Right hindlimb (tissue), 1 donor: ENCODE data around the gene CGB1.
A peak's percentile ranks its signal among the peaks of the same experiment; 100 is the strongest.

Experiments used
- DNase-seq: peaks from one replicate; pipeline ENCODE4 v3.0.0-alpha.2; 2018

CGB1 gene

DNA sequence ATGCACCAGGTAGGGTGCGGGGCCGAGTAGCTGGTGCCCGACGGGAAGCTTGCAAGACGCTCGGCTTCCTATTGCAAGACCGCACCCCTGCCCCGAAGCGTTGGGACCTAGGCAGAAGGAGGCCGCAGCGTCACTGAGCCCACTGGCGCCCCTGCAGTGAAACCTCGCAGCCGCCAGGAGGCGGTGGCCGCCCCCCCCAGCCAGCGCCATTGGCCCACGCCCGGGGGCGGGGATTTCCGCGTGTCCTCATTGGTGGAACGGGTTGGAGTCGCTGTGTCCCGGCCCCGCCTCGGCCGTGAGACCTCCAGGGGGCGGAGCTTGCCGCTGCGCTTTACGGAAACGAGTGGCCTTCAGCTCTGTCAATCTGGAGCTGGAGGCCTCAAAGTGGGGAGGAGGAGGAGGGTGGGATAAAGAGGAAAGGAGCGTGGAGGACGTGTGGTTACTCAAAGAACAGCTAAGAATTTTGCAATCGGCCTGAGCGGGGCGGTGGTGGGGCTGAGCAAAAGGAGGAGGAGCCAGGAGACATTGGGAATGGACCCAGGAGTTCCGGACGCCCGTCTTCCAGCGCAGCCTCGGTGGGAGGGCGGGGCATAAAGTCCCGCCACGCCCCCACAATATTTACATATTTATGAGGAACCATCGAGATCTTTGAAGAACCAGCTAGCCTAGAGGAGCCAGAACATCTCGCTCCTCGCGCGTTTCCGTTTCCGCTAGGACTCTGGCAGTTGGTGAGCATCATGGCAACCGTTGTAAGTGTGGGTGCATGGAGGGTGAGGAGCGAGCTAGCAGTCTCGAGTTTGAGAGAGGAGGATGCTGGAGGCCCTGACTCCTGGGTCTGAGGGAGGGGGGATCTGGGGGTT lies 43.3 kb downstream of the CGB1 start, which contains the start of the genes GYS1 and RUVBL2:
TSS of gene GYS1 (minus strand) at position 135 of the 860 bp plus-strand sequence. CDS start 197 bp downstream, outside the sequence.
TSS of gene RUVBL2 (plus strand) at position 713 of the 860 bp plus-strand sequence. CDS start at position 738, 25 bp downstream.
- peak; percentile 100 for DNase-seq

DNA sequence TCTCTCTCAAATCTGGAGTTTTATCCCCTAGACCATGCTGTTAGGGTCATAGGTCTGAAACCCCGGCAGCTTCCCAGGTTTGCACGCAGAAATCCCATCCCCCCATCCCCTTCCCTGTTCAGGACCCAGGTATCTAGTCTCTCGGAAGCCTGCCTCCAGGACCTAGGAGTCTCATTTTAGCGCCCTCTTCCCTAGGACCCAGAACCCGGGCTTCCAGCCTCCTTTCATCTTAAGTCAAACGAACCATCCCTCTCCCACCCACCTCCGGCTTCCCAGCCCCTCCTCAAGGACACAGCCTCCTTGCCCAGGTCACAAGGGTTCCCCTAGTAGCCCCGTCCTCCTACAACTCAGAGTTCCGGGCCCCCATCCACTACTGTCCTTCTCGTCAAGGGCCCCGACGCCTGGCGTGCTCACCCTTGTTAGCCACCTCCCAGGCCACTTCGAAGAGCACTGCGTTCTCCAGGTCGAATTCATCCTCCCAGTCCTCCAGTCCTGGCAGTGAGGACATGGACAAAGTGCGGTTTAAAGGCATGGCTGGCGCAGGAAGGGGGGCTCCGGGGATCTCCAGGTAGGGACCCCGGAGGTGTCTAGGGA lies 44.0 kb downstream of the CGB1 start:
- DNase-seq, result no peak

DNA sequence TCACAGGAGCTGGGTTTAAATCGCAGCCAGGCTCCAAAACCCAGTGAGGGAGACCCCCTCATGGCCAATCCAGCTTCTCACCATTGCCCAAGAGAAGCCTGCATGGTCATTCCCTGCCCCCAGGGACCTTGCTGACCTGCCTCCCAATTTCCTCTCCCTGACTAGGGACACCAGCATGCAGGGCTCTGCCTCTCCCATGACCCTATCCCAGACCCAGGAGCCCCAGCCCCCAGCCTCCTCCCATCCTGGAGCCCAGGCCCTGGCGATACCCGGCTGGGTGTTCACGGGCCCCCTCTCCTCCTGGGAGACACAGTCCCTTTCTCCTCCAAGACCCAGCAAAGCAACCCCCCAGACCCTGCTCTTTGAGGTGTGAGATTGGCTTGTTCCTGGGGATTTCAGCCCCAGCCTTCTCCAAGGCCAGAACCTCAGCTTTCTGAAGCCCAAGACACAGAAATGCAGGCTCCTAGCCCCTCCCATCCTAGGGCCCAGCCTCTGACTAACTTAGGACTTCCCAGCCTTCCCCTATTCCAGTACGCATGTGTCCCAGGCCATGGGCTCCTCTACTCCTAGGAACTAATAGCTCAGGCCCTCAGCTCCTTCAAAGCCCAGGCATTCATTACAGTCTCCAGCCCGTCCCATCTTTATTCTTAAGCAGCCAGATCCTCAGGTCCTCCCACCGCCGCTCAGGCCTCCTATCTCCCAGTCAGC lies 44.7 kb downstream of the CGB1 start:
- peak; percentile 77 for DNase-seq

DNA sequence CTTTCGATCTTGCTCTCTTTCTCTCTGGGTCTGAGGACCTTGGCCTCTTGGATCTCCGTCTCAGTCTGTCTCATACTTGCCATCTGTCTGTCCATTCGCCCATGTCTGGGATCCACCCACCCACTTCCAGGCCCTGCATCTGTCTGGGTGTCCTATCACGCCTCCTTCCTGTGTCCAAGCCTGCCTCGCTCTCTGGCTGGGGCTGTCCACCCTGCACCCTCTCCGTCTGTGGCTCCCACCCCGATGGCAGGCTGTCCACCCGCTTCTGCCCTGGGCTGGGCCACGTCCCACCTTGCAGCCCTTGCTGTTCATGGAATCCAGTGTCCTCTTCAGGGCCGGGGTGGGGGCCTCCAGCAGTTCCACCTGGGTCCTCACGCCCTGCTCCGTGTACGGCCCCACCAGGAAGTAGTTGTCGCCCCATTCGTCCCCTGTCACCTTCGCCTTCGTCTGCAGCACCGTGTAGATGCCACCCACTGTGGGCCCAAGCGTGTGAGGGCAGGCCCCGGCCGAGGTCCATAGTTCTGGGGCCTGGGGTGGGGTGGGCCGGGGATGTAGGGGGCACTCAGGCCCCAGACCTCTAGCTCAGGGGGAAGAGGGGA lies 45.6 kb downstream of the CGB1 start:
- no peak for DNase-seq

DNA sequence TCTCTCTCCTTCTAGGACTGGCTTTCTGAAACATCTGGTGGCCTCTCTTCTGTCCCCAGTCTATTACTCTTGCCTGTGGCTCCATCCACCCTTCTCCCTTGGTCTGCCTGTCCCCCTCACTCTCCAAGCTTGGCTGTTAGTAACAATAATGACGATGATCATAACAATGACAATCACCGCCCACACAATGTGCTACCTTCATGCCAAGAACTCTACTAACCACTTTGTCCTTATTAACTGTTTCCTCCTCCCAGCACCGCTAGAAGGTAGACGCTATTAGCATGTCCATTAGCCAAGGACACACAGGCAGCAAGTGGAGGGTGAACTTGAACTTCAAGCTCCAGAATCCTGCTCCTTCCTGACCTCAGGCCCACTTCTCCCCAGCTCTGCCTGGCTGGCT lies 46.3 kb downstream of the CGB1 start:
- DNase-seq, result no peak

DNA sequence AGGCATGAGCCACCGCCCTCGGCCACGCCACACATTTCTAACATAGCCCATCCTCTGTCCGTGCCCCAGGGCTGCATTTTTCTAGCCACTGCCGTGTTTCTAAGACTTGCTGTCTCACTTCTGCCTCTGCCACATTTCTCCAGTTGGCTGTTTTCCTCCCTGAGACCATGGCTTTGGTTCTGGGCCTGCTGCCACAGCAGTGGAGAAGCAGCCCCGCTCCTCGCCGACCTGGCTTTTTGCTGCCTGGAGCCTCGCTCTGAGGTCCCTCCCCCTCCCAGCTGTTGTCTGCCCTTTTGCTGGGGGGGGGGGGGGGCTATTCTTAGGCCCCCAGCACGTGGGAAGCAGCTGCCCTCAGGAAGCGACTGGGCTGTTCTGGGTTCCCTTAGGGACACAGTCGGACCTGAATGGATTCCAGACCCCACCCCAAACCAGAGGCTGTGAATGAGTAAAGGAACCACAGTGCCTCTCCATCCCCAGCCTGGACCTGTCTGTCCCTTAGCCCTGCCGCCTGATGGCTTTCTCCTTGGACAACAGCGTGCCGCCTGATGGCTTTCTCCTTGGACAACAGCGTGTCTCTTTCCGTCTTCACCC lies 46.9 kb downstream of the CGB1 start:
- DNase-seq, result peak; percentile 66

DNA sequence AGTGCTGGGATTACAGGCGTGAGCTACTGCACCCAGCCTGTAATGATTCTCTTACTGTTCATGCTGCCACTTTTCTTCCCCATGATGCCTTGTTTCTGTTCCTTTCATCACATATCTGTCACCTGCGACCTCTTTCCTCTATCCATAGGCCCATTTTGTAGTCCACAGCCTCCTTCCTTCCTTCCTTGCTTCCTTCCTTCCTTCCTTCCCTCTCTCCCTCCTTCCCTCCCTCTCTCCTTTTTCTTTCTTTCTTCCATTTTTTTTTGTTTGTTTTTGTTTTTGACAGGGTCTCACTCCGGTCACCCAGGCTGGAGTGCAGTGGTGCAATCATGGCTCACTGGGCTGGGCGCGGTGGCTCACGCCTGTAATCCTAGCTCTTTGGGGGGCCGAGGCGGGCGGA lies 47.8 kb downstream of the CGB1 start:
- no peak for DNase-seq

DNA sequence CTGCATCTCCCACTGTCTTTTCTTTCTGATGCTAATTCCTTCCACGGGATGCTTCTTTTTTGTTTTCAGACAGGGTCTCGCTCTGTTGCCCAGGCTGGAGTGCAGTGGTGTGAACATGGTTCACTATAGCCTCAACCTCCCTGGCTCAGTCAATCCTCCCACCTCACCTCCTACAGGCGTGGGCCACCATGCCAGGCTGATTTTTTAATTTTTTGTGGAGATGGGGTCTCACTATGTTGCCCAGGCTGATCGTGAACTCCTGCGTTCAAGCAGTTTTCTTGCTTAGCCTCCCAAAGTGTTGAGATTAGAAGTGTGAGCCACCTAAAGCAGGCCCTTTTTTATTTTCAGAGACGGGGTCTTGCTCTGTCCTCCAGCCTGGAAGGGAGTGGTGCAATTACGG lies 48.4 kb downstream of the CGB1 start:
- no peak for DNase-seq

DNA sequence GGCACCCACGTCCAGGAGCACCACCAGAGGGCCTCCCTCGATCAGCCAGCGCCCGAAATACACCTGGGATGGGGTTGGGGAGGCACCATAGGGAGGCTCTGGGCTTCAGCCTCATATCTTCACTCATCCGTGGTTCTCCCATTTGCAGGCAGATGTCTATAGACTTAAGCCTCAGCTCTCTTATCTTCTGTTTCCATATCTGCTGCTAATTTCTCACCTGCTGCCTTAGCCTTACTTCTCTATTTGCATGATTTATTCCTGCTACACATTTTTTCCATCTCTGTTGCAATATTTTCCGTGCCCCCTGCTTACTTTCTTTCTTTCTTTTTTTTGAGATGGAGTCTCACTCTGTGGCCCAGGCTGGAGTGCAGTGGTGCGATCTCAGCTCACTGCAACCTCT lies 49.4 kb downstream of the CGB1 start:
- no peak for DNase-seq

DNA sequence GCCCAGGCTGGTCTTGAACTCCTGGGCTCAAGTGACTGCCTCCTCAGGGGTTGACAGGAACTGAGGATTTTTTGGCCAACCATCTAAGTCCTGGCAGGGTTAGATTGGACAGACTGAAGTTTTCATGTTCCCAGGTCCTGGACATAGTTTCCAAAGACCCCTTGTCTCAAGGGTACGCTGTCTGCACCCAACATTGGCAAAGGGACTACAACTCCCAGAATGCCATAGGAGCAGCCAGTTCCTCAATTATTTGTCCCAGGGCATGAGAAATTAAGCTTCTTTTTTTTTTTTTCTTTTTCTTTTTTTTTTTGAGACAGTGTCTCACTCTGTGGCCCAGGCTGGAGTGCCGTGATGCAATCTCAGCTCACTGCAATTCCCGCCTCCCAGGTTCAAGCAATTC lies 50.5 kb downstream of the CGB1 start:
- no peak for DNase-seq

DNA sequence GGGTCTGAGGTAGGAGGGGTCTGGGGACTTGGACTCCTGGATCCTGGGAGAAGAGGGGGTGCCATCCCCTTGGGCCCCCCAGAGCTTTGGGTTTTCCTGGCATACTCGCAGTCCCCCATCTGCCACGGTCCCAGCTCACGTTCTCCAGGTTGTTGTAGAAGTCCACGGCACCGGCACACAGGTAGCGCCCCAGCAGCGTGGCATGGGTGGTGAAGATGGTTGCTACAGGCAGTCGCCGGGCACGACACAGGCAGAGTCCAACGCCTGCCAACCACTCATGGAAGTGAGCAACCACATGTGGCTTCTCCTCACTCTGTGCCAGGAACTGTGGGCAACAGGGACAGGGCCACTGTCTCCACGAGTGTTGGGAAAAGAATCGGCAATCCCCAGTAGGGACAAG lies 51.0 kb downstream of the CGB1 start:
- DNase-seq, result no peak
